Measurements from ENCODE around the gene NPY4R2.
"Not testable (repeated sequence)": the region's sequence is repeated elsewhere in the genome, so short reads cannot be mapped to it uniquely, and the experiment has no call there.

NPY4R2 gene

GRCh38 chr10:47947424-47947823 lies 29.0 kb downstream of the NPY4R2 start:
- H3K4me1 ChIP-seq (ENCODE audit: low read length); H2AFZ ChIP-seq (ENCODE audit: low read depth, low read length); H3K9me3 ChIP-seq (ENCODE audit: insufficient read depth, low read length); H3K27ac ChIP-seq (ENCODE audit: low read length); H4K20me1 ChIP-seq (ENCODE audit: insufficient read depth, low read length); H3K36me3 ChIP-seq (replicated peaks; ENCODE audit: low read depth, low read length); H3K9ac ChIP-seq (ENCODE audit: low read length); H3K27me3 ChIP-seq (ENCODE audit: low read depth, low read length); H3K4me3 ChIP-seq (ENCODE audit: low read length); H3K4me2 ChIP-seq (ENCODE audit: low read length); H3K79me2 ChIP-seq (ENCODE audit: low read length): not testable (repeated sequence)

- H2AFZ ChIP-seq (ENCODE audit: low read depth, low read length); H3K9ac ChIP-seq (ENCODE audit: low read length); H3K27ac ChIP-seq (ENCODE audit: low read length); H3K4me2 ChIP-seq (ENCODE audit: low read length); H3K4me3 ChIP-seq (ENCODE audit: low read length); H3K79me2 ChIP-seq (ENCODE audit: low read length); H3K4me1 ChIP-seq (ENCODE audit: low read length); H3K9me3 ChIP-seq (ENCODE audit: insufficient read depth, low read length); H3K36me3 ChIP-seq (replicated peaks; ENCODE audit: low read depth, low read length); H3K27me3 ChIP-seq (ENCODE audit: low read depth, low read length); H4K20me1 ChIP-seq (ENCODE audit: insufficient read depth, low read length): not testable (repeated sequence)
These were observed 38.7 kb downstream of the NPY4R2 start for GRCh38 chr10:47957158-47957557.

GRCh38 chr10:47959677-47960076 lies 41.2 kb downstream of the NPY4R2 start:
- not testable (repeated sequence) for H3K27me3 ChIP-seq (ENCODE audit: low read depth, low read length); H3K4me1 ChIP-seq (ENCODE audit: low read length); H3K36me3 ChIP-seq (replicated peaks; ENCODE audit: low read depth, low read length); H4K20me1 ChIP-seq (ENCODE audit: insufficient read depth, low read length); H3K79me2 ChIP-seq (ENCODE audit: low read length); H3K9me3 ChIP-seq (ENCODE audit: insufficient read depth, low read length); H3K4me3 ChIP-seq (ENCODE audit: low read length); H2AFZ ChIP-seq (ENCODE audit: low read depth, low read length); H3K9ac ChIP-seq (ENCODE audit: low read length); H3K4me2 ChIP-seq (ENCODE audit: low read length); H3K27ac ChIP-seq (ENCODE audit: low read length)

GRCh38 chr10:47960699-47961098 lies 42.2 kb downstream of the NPY4R2 start:
- not testable (repeated sequence) for H3K79me2 ChIP-seq (ENCODE audit: low read length); H3K36me3 ChIP-seq (replicated peaks; ENCODE audit: low read depth, low read length); H2AFZ ChIP-seq (ENCODE audit: low read depth, low read length); H3K9me3 ChIP-seq (ENCODE audit: insufficient read depth, low read length); H3K27ac ChIP-seq (ENCODE audit: low read length); H3K27me3 ChIP-seq (ENCODE audit: low read depth, low read length); H3K4me1 ChIP-seq (ENCODE audit: low read length); H4K20me1 ChIP-seq (ENCODE audit: insufficient read depth, low read length); H3K4me3 ChIP-seq (ENCODE audit: low read length); H3K9ac ChIP-seq (ENCODE audit: low read length); H3K4me2 ChIP-seq (ENCODE audit: low read length)

GRCh38 chr10:47962785-47963184 lies 44.3 kb downstream of the NPY4R2 start:
- not testable (repeated sequence) for H3K27ac ChIP-seq (ENCODE audit: low read length); H2AFZ ChIP-seq (ENCODE audit: low read depth, low read length); H3K9ac ChIP-seq (ENCODE audit: low read length); H3K36me3 ChIP-seq (replicated peaks; ENCODE audit: low read depth, low read length); H4K20me1 ChIP-seq (ENCODE audit: insufficient read depth, low read length); H3K9me3 ChIP-seq (ENCODE audit: insufficient read depth, low read length); H3K4me2 ChIP-seq (ENCODE audit: low read length); H3K27me3 ChIP-seq (ENCODE audit: low read depth, low read length); H3K4me1 ChIP-seq (ENCODE audit: low read length); H3K79me2 ChIP-seq (ENCODE audit: low read length); H3K4me3 ChIP-seq (ENCODE audit: low read length)

GRCh38 chr10:47964280-47965063 lies 46.0 kb downstream of the NPY4R2 start:
- not testable (repeated sequence) for H3K9ac ChIP-seq (ENCODE audit: low read length); H3K4me2 ChIP-seq (ENCODE audit: low read length); H3K9me3 ChIP-seq (ENCODE audit: insufficient read depth, low read length); H4K20me1 ChIP-seq (ENCODE audit: insufficient read depth, low read length); H3K79me2 ChIP-seq (ENCODE audit: low read length); H2AFZ ChIP-seq (ENCODE audit: low read depth, low read length); H3K27me3 ChIP-seq (ENCODE audit: low read depth, low read length); H3K27ac ChIP-seq (ENCODE audit: low read length); H3K4me1 ChIP-seq (ENCODE audit: low read length); H3K4me3 ChIP-seq (ENCODE audit: low read length); H3K36me3 ChIP-seq (replicated peaks; ENCODE audit: low read depth, low read length)

GRCh38 chr10:47968988-47969387 lies 50.5 kb downstream of the NPY4R2 start:
- not testable (repeated sequence) for H2AFZ ChIP-seq (ENCODE audit: low read depth, low read length); H3K9me3 ChIP-seq (ENCODE audit: insufficient read depth, low read length); H3K4me3 ChIP-seq (ENCODE audit: low read length); H3K79me2 ChIP-seq (ENCODE audit: low read length); H3K27me3 ChIP-seq (ENCODE audit: low read depth, low read length); H3K27ac ChIP-seq (ENCODE audit: low read length); H4K20me1 ChIP-seq (ENCODE audit: insufficient read depth, low read length); H3K4me1 ChIP-seq (ENCODE audit: low read length); H3K4me2 ChIP-seq (ENCODE audit: low read length); H3K36me3 ChIP-seq (replicated peaks; ENCODE audit: low read depth, low read length); H3K9ac ChIP-seq (ENCODE audit: low read length)

- not testable (repeated sequence) for H3K79me2 ChIP-seq (ENCODE audit: low read length); H3K9ac ChIP-seq (ENCODE audit: low read length); H3K27ac ChIP-seq (ENCODE audit: low read length); H3K9me3 ChIP-seq (ENCODE audit: insufficient read depth, low read length); H2AFZ ChIP-seq (ENCODE audit: low read depth, low read length); H3K4me3 ChIP-seq (ENCODE audit: low read length); H4K20me1 ChIP-seq (ENCODE audit: insufficient read depth, low read length); H3K4me1 ChIP-seq (ENCODE audit: low read length); H3K36me3 ChIP-seq (replicated peaks; ENCODE audit: low read depth, low read length); H3K4me2 ChIP-seq (ENCODE audit: low read length); H3K27me3 ChIP-seq (ENCODE audit: low read depth, low read length)
These were observed 51.6 kb downstream of the NPY4R2 start for GRCh38 chr10:47970047-47970446.

GRCh38 chr10:47971598-47971997 lies 53.1 kb downstream of the NPY4R2 start:
- H3K4me2 ChIP-seq (ENCODE audit: low read length); H3K9ac ChIP-seq (ENCODE audit: low read length); H3K79me2 ChIP-seq (ENCODE audit: low read length); H3K27me3 ChIP-seq (ENCODE audit: low read depth, low read length); H3K9me3 ChIP-seq (ENCODE audit: insufficient read depth, low read length); H3K27ac ChIP-seq (ENCODE audit: low read length); H2AFZ ChIP-seq (ENCODE audit: low read depth, low read length); H3K4me3 ChIP-seq (ENCODE audit: low read length); H4K20me1 ChIP-seq (ENCODE audit: insufficient read depth, low read length); H3K4me1 ChIP-seq (ENCODE audit: low read length); H3K36me3 ChIP-seq (replicated peaks; ENCODE audit: low read depth, low read length): not testable (repeated sequence)

- H4K20me1 ChIP-seq (ENCODE audit: insufficient read depth, low read length); H3K9ac ChIP-seq (ENCODE audit: low read length); H3K9me3 ChIP-seq (ENCODE audit: insufficient read depth, low read length); H2AFZ ChIP-seq (ENCODE audit: low read depth, low read length); H3K36me3 ChIP-seq (replicated peaks; ENCODE audit: low read depth, low read length); H3K79me2 ChIP-seq (ENCODE audit: low read length); H3K4me1 ChIP-seq (ENCODE audit: low read length); H3K4me3 ChIP-seq (ENCODE audit: low read length); H3K4me2 ChIP-seq (ENCODE audit: low read length); H3K27ac ChIP-seq (ENCODE audit: low read length); H3K27me3 ChIP-seq (ENCODE audit: low read depth, low read length): not testable (repeated sequence)
These were observed 53.6 kb downstream of the NPY4R2 start for GRCh38 chr10:47972077-47972476.

All from OCI-LY3 (cell line).